Raji (cell line): ENCODE results near the gene APOC1.
A peak's percentile ranks its signal among the peaks of the same experiment; 100 is the strongest.

ENCODE experiments used
- POLR2A ChIP-seq: IDR thresholded peaks from 2 replicates; pipeline ENCODE4 v1.6.1; 2011; ENCODE audit warnings: low read depth, low read length, control low read depth; ENCODE audit not compliant: insufficient read depth

The APOC1 gene

GRCh38 chr19:44942067-44942571 lies 27.7 kb downstream of the APOC1 start, which contains the start of gene APOC4:
APOC4 (plus strand) TSS chr19:44942237; CDS start chr19:44942278, 41 bp downstream.
- no peak for TF ChIP-seq POLR2A

GRCh38 chr19:44943801-44944249 lies 29.4 kb downstream of the APOC1 start:
- no peak for TF ChIP-seq POLR2A

- TF ChIP-seq POLR2A: no peak
These were observed 32.7 kb downstream of the APOC1 start for GRCh38 chr19:44947041-44947581.

- no peak for TF ChIP-seq POLR2A
These were observed 33.8 kb downstream of the APOC1 start for GRCh38 chr19:44948237-44948636.

- no peak for TF ChIP-seq POLR2A
These were observed 34.5 kb downstream of the APOC1 start for GRCh38 chr19:44948763-44949374.

GRCh38 chr19:44949550-44949949 lies 35.1 kb downstream of the APOC1 start:
- TF ChIP-seq POLR2A: no peak

GRCh38 chr19:44951179-44952159 lies 37.1 kb downstream of the APOC1 start:
- no peak for TF ChIP-seq POLR2A

GRCh38 chr19:44954278-44954648 lies 39.9 kb downstream of the APOC1 start:
- TF ChIP-seq POLR2A: no peak

GRCh38 chr19:44954649-44955504 lies 40.5 kb downstream of the APOC1 start, which contains the start of gene CLPTM1:
CLPTM1 (plus strand) TSS chr19:44955380; CDS start chr19:44955396, 16 bp downstream.
- TF ChIP-seq POLR2A: peak; percentile 93

- TF ChIP-seq POLR2A: no peak
These were observed 41.4 kb downstream of the APOC1 start for GRCh38 chr19:44955505-44956439.

GRCh38 chr19:44957526-44957925 lies 43.1 kb downstream of the APOC1 start:
- TF ChIP-seq POLR2A: no peak

GRCh38 chr19:44958090-44958489 lies 43.7 kb downstream of the APOC1 start:
- no peak for TF ChIP-seq POLR2A

- TF ChIP-seq POLR2A: no peak
These were observed 45.3 kb downstream of the APOC1 start for GRCh38 chr19:44959691-44960090.

GRCh38 chr19:44960906-44961728 lies 46.7 kb downstream of the APOC1 start:
- no peak for TF ChIP-seq POLR2A
